ENCODE data around the gene HMG20B. TPM values are rescaled to one million over a fixed set of nuclear protein-coding genes. Genes with fewer than 3 reads are reported as not detected.

The HMG20B gene
- total and polyA plus RNA-seq, 4 donors: 25.7 to 87.6 (median 68.1) TPM

- 71% methylated on average over 19 of the region's 19 CpGs for WGBS (ENCODE audit: insufficient coverage)
- no peaks in the 10 kb centered on the region for H3K9me3 ChIP-seq (ENCODE audit: control insufficient read depth, insufficient read depth, low read length)
- H3K4me3 ChIP-seq (ENCODE audit: low read depth, low read length): no peak overlapping the region
- peaks cover 8% of the 10 kb centered on the region for H3K4me1 ChIP-seq (ENCODE audit: control insufficient read depth, insufficient read depth, low read length)
- DNase-seq (ENCODE audit: low read depth in 4 of 6, low spot score in 6 of 6): no peak
- H3K27me3 ChIP-seq (ENCODE audit: control insufficient read depth, insufficient read depth, low read length): no peaks in the 10 kb centered on the region
- peaks cover 98% of the 10 kb centered on the region for H3K36me3 ChIP-seq (ENCODE audit: control insufficient read depth, insufficient read depth, low read length)
- H3K27ac ChIP-seq (ENCODE audit: low read depth, low read length): no peak overlapping the region
Measured at GRCh38 chr19:3617463-3617862, 44.7 kb downstream of the HMG20B start.

- no peak overlapping the region for H3K4me3 ChIP-seq (ENCODE audit: low read depth, low read length)
- H3K27ac ChIP-seq (ENCODE audit: low read depth, low read length): no peak overlapping the region
- peaks cover 98% of the 10 kb centered on the region for H3K36me3 ChIP-seq (ENCODE audit: control insufficient read depth, insufficient read depth, low read length)
- WGBS (ENCODE audit: insufficient coverage): 55% methylated on average over 31 of the region's 31 CpGs
- H3K9me3 ChIP-seq (ENCODE audit: control insufficient read depth, insufficient read depth, low read length): no peaks in the 10 kb centered on the region
- H3K4me1 ChIP-seq (ENCODE audit: control insufficient read depth, insufficient read depth, low read length): peaks cover 8% of the 10 kb centered on the region
- H3K27me3 ChIP-seq (ENCODE audit: control insufficient read depth, insufficient read depth, low read length): no peaks in the 10 kb centered on the region
- peak in 2 of 6 donors; percentile 6 to 60 for DNase-seq (ENCODE audit: low read depth in 4 of 6, low spot score in 6 of 6)
Measured at GRCh38 chr19:3618144-3618810, 45.5 kb downstream of the HMG20B start.

GRCh38 chr19:3618811-3619630 is 46.3 kb downstream of the HMG20B start:
- Histone ChIP-seq H3K4me3 (ENCODE audit: low read depth, low read length) (no peak overlapping the region), H3K36me3 (ENCODE audit: control insufficient read depth, insufficient read depth, low read length) (peaks cover 98% of the 10 kb centered on the region), H3K9me3 (ENCODE audit: control insufficient read depth, insufficient read depth, low read length) (no peaks in the 10 kb centered on the region), H3K27me3 (ENCODE audit: control insufficient read depth, insufficient read depth, low read length) (no peaks in the 10 kb centered on the region), H3K27ac (ENCODE audit: low read depth, low read length) (no peak overlapping the region), H3K4me1 (ENCODE audit: control insufficient read depth, insufficient read depth, low read length) (peaks cover 8% of the 10 kb centered on the region)
- WGBS (ENCODE audit: insufficient coverage): 92% methylated on average over 30 of the region's 31 CpGs
- no peak for DNase-seq (ENCODE audit: low read depth in 4 of 6, low spot score in 6 of 6)

- Histone ChIP-seq H3K27ac (ENCODE audit: low read depth, low read length) (no peak overlapping the region), H3K36me3 (ENCODE audit: control insufficient read depth, insufficient read depth, low read length) (peaks cover 96% of the 10 kb centered on the region), H3K27me3 (ENCODE audit: control insufficient read depth, insufficient read depth, low read length) (no peaks in the 10 kb centered on the region), H3K9me3 (ENCODE audit: control insufficient read depth, insufficient read depth, low read length) (no peaks in the 10 kb centered on the region), H3K4me1 (ENCODE audit: control insufficient read depth, insufficient read depth, low read length) (peaks cover 12% of the 10 kb centered on the region), H3K4me3 (ENCODE audit: low read depth, low read length) (no peak overlapping the region)
- no peak for DNase-seq (ENCODE audit: low read depth in 4 of 6, low spot score in 6 of 6)
- WGBS (ENCODE audit: insufficient coverage): 90% methylated on average over 14 of the region's 17 CpGs
Measured at GRCh38 chr19:3619631-3620012, 46.9 kb downstream of the HMG20B start.

GRCh38 chr19:3620145-3620816 is 47.5 kb downstream of the HMG20B start:
- no peak for DNase-seq (ENCODE audit: low read depth in 4 of 6, low spot score in 6 of 6)
- Histone ChIP-seq H3K9me3 (ENCODE audit: control insufficient read depth, insufficient read depth, low read length) (no peaks in the 10 kb centered on the region), H3K4me3 (ENCODE audit: low read depth, low read length) (no peak overlapping the region), H3K36me3 (ENCODE audit: control insufficient read depth, insufficient read depth, low read length) (peaks cover 90% of the 10 kb centered on the region), H3K4me1 (ENCODE audit: control insufficient read depth, insufficient read depth, low read length) (peaks cover 17% of the 10 kb centered on the region), H3K27me3 (ENCODE audit: control insufficient read depth, insufficient read depth, low read length) (no peaks in the 10 kb centered on the region), H3K27ac (ENCODE audit: low read depth, low read length) (no peak overlapping the region)
- 86% methylated on average over 19 of the region's 19 CpGs for WGBS (ENCODE audit: insufficient coverage)

GRCh38 chr19:3620817-3621547 is 48.2 kb downstream of the HMG20B start:
- no peak for DNase-seq (ENCODE audit: low read depth in 4 of 6, low spot score in 6 of 6)
- H3K4me1 ChIP-seq (ENCODE audit: control insufficient read depth, insufficient read depth, low read length): peaks cover 24% of the 10 kb centered on the region

GRCh38 chr19:3621689-3622088 is 48.9 kb downstream of the HMG20B start:
- 90% methylated on average over 15 of the region's 15 CpGs for WGBS (ENCODE audit: insufficient coverage)
- Histone ChIP-seq H3K27me3 (ENCODE audit: control insufficient read depth, insufficient read depth, low read length) (no peaks in the 10 kb centered on the region), H3K36me3 (ENCODE audit: control insufficient read depth, insufficient read depth, low read length) (peaks cover 78% of the 10 kb centered on the region), H3K9me3 (ENCODE audit: control insufficient read depth, insufficient read depth, low read length) (no peaks in the 10 kb centered on the region), H3K4me3 (ENCODE audit: low read depth, low read length) (no peak overlapping the region), H3K27ac (ENCODE audit: low read depth, low read length) (no peak overlapping the region), H3K4me1 (ENCODE audit: control insufficient read depth, insufficient read depth, low read length) (peaks cover 27% of the 10 kb centered on the region)
- DNase-seq (ENCODE audit: low read depth in 4 of 6, low spot score in 6 of 6): no peak

More at GRCh38 chr19:3620817-3621547, 48.2 kb downstream of the HMG20B start:
- Histone ChIP-seq H3K27ac (ENCODE audit: low read depth, low read length) (no peak overlapping the region), H3K4me3 (ENCODE audit: low read depth, low read length) (no peak overlapping the region), H3K9me3 (ENCODE audit: control insufficient read depth, insufficient read depth, low read length) (no peaks in the 10 kb centered on the region), H3K36me3 (ENCODE audit: control insufficient read depth, insufficient read depth, low read length) (peaks cover 83% of the 10 kb centered on the region), H3K27me3 (ENCODE audit: control insufficient read depth, insufficient read depth, low read length) (no peaks in the 10 kb centered on the region)
- 94% methylated on average over 21 of the region's 24 CpGs for WGBS (ENCODE audit: insufficient coverage)

- Histone ChIP-seq H3K27ac (ENCODE audit: low read depth, low read length) (no peak overlapping the region), H3K27me3 (ENCODE audit: control insufficient read depth, insufficient read depth, low read length) (no peaks in the 10 kb centered on the region), H3K36me3 (ENCODE audit: control insufficient read depth, insufficient read depth, low read length) (peaks cover 72% of the 10 kb centered on the region), H3K9me3 (ENCODE audit: control insufficient read depth, insufficient read depth, low read length) (no peaks in the 10 kb centered on the region), H3K4me1 (ENCODE audit: control insufficient read depth, insufficient read depth, low read length) (peaks cover 32% of the 10 kb centered on the region), H3K4me3 (ENCODE audit: low read depth, low read length) (no peak overlapping the region)
- no peak for DNase-seq (ENCODE audit: low read depth in 4 of 6, low spot score in 6 of 6)
- WGBS (ENCODE audit: insufficient coverage): 100% methylated on average over 5 of the region's 12 CpGs
Measured at GRCh38 chr19:3622224-3622623, 49.5 kb downstream of the HMG20B start.

DNA sequence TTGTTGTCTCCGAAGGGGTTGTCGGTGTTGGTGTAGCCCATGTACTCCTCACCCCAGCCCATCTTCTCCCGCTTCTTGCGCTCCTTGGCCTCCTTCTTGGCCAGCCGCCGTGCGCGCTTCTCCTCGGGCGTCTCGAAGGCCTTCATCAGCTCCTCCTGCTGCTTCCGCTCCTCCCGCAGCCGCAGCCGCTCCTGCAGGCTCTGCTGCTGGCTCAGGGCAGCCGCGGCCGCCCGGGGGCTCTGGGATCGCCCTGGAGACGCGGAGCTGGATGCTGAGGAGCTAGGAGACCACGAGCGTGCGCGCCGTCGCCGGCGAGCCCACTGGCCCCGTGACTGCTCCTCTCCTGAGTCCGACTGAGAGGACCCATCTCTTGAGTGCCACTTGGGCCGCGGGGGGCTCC is 51.0 kb downstream of the HMG20B start:
- Histone ChIP-seq H3K4me3 (ENCODE audit: low read depth, low read length) (no peak overlapping the region), H3K27ac (ENCODE audit: low read depth, low read length) (no peak overlapping the region), H3K27me3 (ENCODE audit: control insufficient read depth, insufficient read depth, low read length) (no peaks in the 10 kb centered on the region), H3K9me3 (ENCODE audit: control insufficient read depth, insufficient read depth, low read length) (no peaks in the 10 kb centered on the region), H3K4me1 (ENCODE audit: control insufficient read depth, insufficient read depth, low read length) (peaks cover 28% of the 10 kb centered on the region), H3K36me3 (ENCODE audit: control insufficient read depth, insufficient read depth, low read length) (peaks cover 57% of the 10 kb centered on the region)
- WGBS (ENCODE audit: insufficient coverage): 92% methylated on average over 34 of the region's 34 CpGs
- no peak for DNase-seq (ENCODE audit: low read depth in 4 of 6, low spot score in 6 of 6)

Measured in spinal cord (tissue), 10 donors.